Stimulated activated CD4-positive, alpha-beta T cell treated with anti-CD3 and anti-CD28 coated beads, Interleukin-4, amount 100 ng/mL, for 1 hour (primary cell): Measurements from ENCODE around the gene RAMP3.

Source experiments
- DNase-seq: peaks from one replicate; pipeline ENCODE4 v3.0.0-alpha.2; 2020

The RAMP3 gene

GRCh38 chr7:45181286-45181960 lies 23.8 kb downstream of the RAMP3 start:
- no peak for DNase-seq

GRCh38 chr7:45181991-45182855 lies 24.6 kb downstream of the RAMP3 start:
- no peak for DNase-seq

- DNase-seq = no peak
Measured at GRCh38 chr7:45182856-45183710, 25.5 kb downstream of the RAMP3 start.

- no peak for DNase-seq
Measured at GRCh38 chr7:45183711-45184210, 26.2 kb downstream of the RAMP3 start.

- DNase-seq = no peak
Measured at GRCh38 chr7:45184326-45185027, 26.9 kb downstream of the RAMP3 start.

GRCh38 chr7:45185028-45185863 lies 27.7 kb downstream of the RAMP3 start:
- DNase-seq = no peak

GRCh38 chr7:45185864-45186250 lies 28.3 kb downstream of the RAMP3 start:
- no peak for DNase-seq

- DNase-seq = no peak
Measured at GRCh38 chr7:45186261-45186813, 28.7 kb downstream of the RAMP3 start.

GRCh38 chr7:45187089-45187945 lies 29.7 kb downstream of the RAMP3 start:
- no peak for DNase-seq

GRCh38 chr7:45187946-45188411 lies 30.4 kb downstream of the RAMP3 start:
- DNase-seq = no peak

GRCh38 chr7:45188736-45189135 lies 31.1 kb downstream of the RAMP3 start:
- DNase-seq = no peak

- no peak for DNase-seq
Measured at GRCh38 chr7:45189151-45189970, 31.8 kb downstream of the RAMP3 start.

GRCh38 chr7:45190406-45191165 lies 33.0 kb downstream of the RAMP3 start:
- DNase-seq = no peak

GRCh38 chr7:45191396-45191795 lies 33.8 kb downstream of the RAMP3 start:
- DNase-seq = no peak

- no peak for DNase-seq
Measured at GRCh38 chr7:45192621-45193041, 35.0 kb downstream of the RAMP3 start.

- DNase-seq = no peak
Measured at GRCh38 chr7:45193828-45194227, 36.2 kb downstream of the RAMP3 start.

- peak; percentile 16 for DNase-seq
Measured at GRCh38 chr7:45196374-45196773, 38.8 kb downstream of the RAMP3 start.

- DNase-seq = no peak
Measured at GRCh38 chr7:45197461-45197860, 39.9 kb downstream of the RAMP3 start.
